NT2/D1 (cell line): ENCODE data around the gene LCE4A.

Experiments used
- DNase-seq: peaks from one replicate; pipeline ENCODE4 v3.0.0-alpha.2; 2011; ENCODE audit warnings: low read depth, low spot score
- H3K27me3 ChIP-seq: 2 replicates; pipeline ENCODE4 v1.6.0; 2011; ENCODE audit warnings: mild to moderate bottlenecking; ENCODE audit not compliant: insufficient read length, insufficient read depth
- H3K36me3 ChIP-seq: 2 replicates; pipeline ENCODE4 v1.6.1; 2011; ENCODE audit warnings: mild to moderate bottlenecking, low read length, mixed read lengths; ENCODE audit not compliant: insufficient read depth, insufficient read length
- H3K4me1 ChIP-seq: 2 replicates; pipeline ENCODE4 v1.5.1; 2011; ENCODE audit not compliant: insufficient read depth, insufficient read length
- H3K4me3 ChIP-seq: 2 replicates; pipeline ENCODE4 v1.5.1; 2011; ENCODE audit warnings: low read depth; ENCODE audit not compliant: insufficient read length
- H3K9ac ChIP-seq: 2 replicates; pipeline ENCODE4 v1.6.0; 2011; ENCODE audit warnings: low read depth; ENCODE audit not compliant: insufficient read length
- H3K9me3 ChIP-seq: 2 replicates; pipeline ENCODE4 v1.5.1; 2011; ENCODE audit warnings: mild to moderate bottlenecking, low read length; ENCODE audit not compliant: insufficient read depth
- SUZ12 ChIP-seq: IDR thresholded peaks from 2 replicates; pipeline ENCODE4 v1.6.1; 2011; ENCODE audit not compliant: insufficient read length, insufficient read depth; ENCODE audit errors: extremely low read depth
- YY1 ChIP-seq: IDR thresholded peaks from 2 replicates; pipeline ENCODE4 v1.6.1; 2011; ENCODE audit not compliant: insufficient read length, insufficient read depth
- ZNF274 ChIP-seq: IDR thresholded peaks from 2 replicates; pipeline ENCODE4 v1.6.1; 2011; ENCODE audit warnings: mild to moderate bottlenecking, low read depth, low read length

The LCE4A gene

DNA sequence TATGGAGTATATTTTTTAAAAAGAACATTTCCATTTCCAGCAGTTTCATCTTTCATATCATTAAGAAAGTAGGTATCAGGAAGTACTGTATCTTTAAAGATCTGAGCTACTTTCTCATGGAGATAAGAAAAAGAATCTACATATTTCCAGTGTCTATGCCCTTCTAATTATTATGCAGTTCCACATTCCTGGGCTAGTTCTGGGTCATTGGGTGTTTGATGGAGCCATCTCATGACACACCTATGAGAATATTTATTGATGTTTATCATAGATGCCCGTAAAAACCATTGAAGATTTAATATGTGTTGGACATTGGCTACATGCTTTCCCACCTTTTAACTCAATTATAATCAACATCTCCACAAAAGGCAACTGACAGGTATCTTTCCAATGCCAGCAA, 21.0 kb downstream of the LCE4A start:
- Histone ChIP-seq H3K4me1 (no peaks in the 10 kb centered on the region), H3K9me3 (no peaks in the 10 kb centered on the region), H3K27me3 (no peaks in the 10 kb centered on the region), H3K9ac (no peak overlapping the region), H3K36me3 (no peaks in the 10 kb centered on the region), H3K4me3 (no peak overlapping the region)
- TF ChIP-seq SUZ12: no peak
- TF ChIP-seq YY1: no peak
- no peak for TF ChIP-seq ZNF274
- no peak for DNase-seq

DNA sequence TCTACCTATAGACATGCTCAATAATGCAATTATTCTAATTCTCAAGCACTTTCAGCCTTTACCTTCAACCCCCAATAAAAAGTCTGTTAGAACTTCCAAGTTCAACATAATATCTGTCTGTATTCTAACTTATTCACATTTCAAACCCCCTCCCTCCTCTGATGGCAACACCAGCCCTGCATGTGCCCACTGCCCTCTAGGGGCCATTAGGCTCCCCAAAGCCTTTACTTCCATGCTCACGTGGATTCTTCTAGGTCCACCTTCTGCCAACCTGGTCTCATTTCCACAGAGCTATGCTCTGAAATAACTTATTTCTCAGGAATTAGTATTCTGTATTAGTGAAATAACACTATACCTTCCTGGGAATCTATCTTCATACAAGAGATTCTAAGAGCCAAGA, 27.7 kb downstream of the LCE4A start:
- no peaks in the 10 kb centered on the region for H3K27me3 ChIP-seq
- peak; percentile 13 for DNase-seq
- H3K9ac ChIP-seq: no peak overlapping the region
- H3K4me1 ChIP-seq: no peaks in the 10 kb centered on the region
- TF ChIP-seq YY1 (no peak), ZNF274 (no peak), SUZ12 (no peak)
- no peak overlapping the region for H3K4me3 ChIP-seq
- H3K36me3 ChIP-seq: no peaks in the 10 kb centered on the region
- H3K9me3 ChIP-seq: no peaks in the 10 kb centered on the region

DNA sequence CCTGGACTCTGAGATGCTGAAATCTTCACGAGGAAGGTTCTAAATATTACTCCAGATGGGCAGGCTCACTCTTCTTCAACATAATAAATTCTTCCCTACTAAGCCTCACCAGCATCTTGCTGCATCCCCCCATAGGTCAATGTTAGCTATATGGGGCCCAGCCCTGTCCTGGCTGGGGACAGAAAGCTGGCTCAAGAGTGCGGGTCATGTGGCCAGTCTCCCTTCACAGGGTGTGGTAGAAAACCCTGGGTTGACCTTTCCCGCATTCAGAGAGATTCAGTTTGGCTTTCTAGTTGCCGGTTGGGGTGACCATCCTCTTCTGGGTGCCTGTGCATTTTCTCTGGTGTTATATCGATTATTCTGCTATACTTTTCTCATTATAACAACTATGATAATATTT, 30.0 kb downstream of the LCE4A start:
- Histone ChIP-seq H3K4me3 (no peak overlapping the region), H3K27me3 (no peaks in the 10 kb centered on the region), H3K9ac (no peak overlapping the region), H3K9me3 (no peaks in the 10 kb centered on the region), H3K36me3 (no peaks in the 10 kb centered on the region), H3K4me1 (no peaks in the 10 kb centered on the region)
- no peak for DNase-seq
- TF ChIP-seq ZNF274 (no peak), SUZ12 (no peak), YY1 (no peak)

DNA sequence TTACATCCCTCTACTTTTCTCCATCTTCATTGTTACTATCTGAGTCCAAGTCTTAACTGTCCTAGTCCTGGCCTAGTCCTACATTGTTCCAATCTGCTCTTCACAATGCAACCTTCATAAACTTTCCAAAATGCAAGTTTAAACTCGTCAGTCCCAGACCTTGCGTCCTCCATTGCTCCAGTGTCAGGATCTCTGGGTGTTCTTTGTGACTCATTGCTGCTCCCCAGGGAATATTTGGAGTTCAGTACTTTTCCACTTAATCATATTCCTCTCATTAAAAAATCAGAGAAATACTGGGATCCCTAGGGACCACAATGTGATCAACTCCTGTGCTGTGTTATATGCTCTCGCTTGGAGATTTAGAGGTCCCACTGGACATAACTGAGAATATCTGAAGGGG, 31.9 kb downstream of the LCE4A start:
- Histone ChIP-seq H3K36me3 (no peaks in the 10 kb centered on the region), H3K9ac (no peak overlapping the region), H3K4me1 (no peaks in the 10 kb centered on the region), H3K27me3 (no peaks in the 10 kb centered on the region), H3K4me3 (no peak overlapping the region), H3K9me3 (no peaks in the 10 kb centered on the region)
- no peak for DNase-seq
- TF ChIP-seq SUZ12 (no peak), ZNF274 (no peak), YY1 (no peak)

DNA sequence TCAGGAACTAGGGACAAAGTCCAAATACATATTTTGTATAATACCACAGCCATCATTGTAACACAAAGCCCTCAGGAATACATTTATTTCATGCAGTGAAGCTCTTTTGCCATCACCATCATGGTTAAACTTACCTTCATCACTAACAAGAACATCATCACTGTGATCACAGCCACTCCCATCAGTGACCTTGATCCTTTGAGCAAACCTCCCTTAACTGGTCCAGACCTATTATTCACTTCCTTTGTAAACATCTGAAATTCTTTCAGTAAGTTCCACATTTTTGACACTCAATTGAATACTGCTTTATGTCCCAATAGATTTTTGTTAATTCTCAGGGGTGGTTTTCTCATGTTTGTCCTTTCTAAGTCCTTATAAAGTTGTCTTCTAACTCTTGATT, 33.7 kb downstream of the LCE4A start:
- Histone ChIP-seq H3K4me1 (no peaks in the 10 kb centered on the region), H3K9ac (no peak overlapping the region), H3K9me3 (no peaks in the 10 kb centered on the region), H3K4me3 (no peak overlapping the region), H3K36me3 (no peaks in the 10 kb centered on the region), H3K27me3 (no peaks in the 10 kb centered on the region)
- DNase-seq: no peak
- TF ChIP-seq SUZ12 (no peak), ZNF274 (no peak), YY1 (no peak)

DNA sequence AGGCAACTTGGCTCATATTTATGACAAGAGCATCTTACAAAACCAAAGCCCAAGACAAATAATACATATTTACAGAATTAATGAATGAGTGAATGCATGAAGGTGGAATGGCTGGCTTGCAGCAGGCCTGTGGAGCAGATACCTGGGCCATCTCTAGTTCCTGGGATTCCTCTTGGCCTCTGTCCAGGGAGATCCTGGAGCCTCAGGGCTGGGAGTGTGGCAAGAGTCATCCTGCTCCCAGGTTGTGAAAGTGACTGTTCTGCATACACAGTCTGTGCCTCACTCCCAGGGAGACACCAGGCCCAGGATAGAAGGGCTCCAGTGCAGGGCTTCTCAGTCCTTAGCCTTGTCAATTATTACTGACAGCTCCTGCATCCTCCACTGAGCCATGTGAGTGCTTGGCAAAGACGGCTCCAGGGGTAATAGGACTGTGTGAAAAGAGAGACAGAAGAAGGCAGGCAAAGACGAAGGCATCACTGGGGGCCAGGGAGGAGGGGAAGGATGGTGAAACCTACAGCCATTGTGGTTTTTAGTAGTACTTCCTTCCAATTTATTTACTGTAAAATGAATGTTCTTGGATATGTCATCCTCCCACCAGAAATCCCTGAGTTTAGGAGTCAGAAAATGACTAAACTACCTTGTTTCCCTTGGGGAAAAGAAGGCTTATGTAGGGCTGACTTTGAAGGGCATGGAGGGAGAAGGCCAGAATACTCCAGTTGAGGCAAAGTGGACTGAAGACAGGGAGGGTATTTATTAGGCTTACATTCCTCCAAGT, 35.6 kb downstream of the LCE4A start:
- no peak overlapping the region for H3K4me3 ChIP-seq
- TF ChIP-seq ZNF274: no peak
- TF ChIP-seq SUZ12: no peak
- TF ChIP-seq YY1: no peak
- H3K4me1 ChIP-seq: no peaks in the 10 kb centered on the region
- H3K9ac ChIP-seq: no peak overlapping the region
- H3K27me3 ChIP-seq: no peaks in the 10 kb centered on the region
- H3K36me3 ChIP-seq: no peaks in the 10 kb centered on the region
- no peaks in the 10 kb centered on the region for H3K9me3 ChIP-seq
- DNase-seq: no peak

DNA sequence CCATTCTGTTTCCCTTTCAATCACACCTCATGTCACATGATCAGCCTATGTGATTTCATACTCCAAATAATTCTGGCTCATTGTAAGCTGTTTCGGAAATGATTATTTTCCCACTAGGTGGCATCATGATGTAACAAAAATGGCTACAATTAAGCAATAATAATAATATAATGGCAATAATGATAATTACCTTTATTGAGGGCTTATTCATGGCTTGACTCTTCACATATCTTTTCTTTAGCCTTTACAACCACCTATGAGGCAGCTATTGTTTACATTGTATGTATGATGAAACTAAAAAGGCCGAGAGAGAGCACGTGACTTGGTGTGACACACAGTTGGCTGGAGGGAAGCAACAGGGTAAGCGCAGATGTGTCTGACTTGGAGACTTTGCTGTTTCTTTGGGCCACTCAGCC, 37.3 kb downstream of the LCE4A start:
- no peaks in the 10 kb centered on the region for H3K4me1 ChIP-seq
- H3K9me3 ChIP-seq: no peaks in the 10 kb centered on the region
- TF ChIP-seq ZNF274 (no peak), YY1 (no peak), SUZ12 (no peak)
- no peak overlapping the region for H3K4me3 ChIP-seq
- H3K27me3 ChIP-seq: no peaks in the 10 kb centered on the region
- DNase-seq: no peak
- H3K36me3 ChIP-seq: no peaks in the 10 kb centered on the region
- no peak overlapping the region for H3K9ac ChIP-seq
